Measurements from ENCODE around the gene WDR59.
"Not testable (repeated sequence)": the region's sequence is repeated elsewhere in the genome, so short reads cannot be mapped to it uniquely, and the experiment has no call there.

WDR59 gene

GRCh38 chr16:74922150-74923138 lies 62.5 kb downstream of the WDR59 start:
- no peak for DNase-seq
- TF ChIP-seq GATA1 (IDR thresholded peaks at IDR 0.05; ENCODE audit: low read depth, low read length) (no peak), POLR2A (IDR thresholded peaks at IDR 0.05; ENCODE audit: low read length) (no peak)

GRCh38 chr16:74921051-74921450 lies 63.9 kb downstream of the WDR59 start:
- no peak for TF ChIP-seq GATA1 (IDR thresholded peaks at IDR 0.05; ENCODE audit: low read depth, low read length)
- TF ChIP-seq POLR2A (IDR thresholded peaks at IDR 0.05; ENCODE audit: low read length): no peak
- no peak for DNase-seq

- DNase-seq: no peak
- TF ChIP-seq GATA1 (IDR thresholded peaks at IDR 0.05; ENCODE audit: low read depth, low read length) (no peak), POLR2A (IDR thresholded peaks at IDR 0.05; ENCODE audit: low read length) (no peak)
These were observed 75.3 kb downstream of the WDR59 start for GRCh38 chr16:74909665-74910064.

GRCh38 chr16:74908759-74909158 lies 76.2 kb downstream of the WDR59 start:
- DNase-seq: not testable (repeated sequence)

- DNase-seq: no peak
- no peak for TF ChIP-seq POLR2A (IDR thresholded peaks at IDR 0.05; ENCODE audit: low read length)
- TF ChIP-seq GATA1 (IDR thresholded peaks at IDR 0.05; ENCODE audit: low read depth, low read length): no peak
These were observed 80.8 kb downstream of the WDR59 start for GRCh38 chr16:74903901-74904678.

- DNase-seq: no peak
- no peak for TF ChIP-seq GATA1 (IDR thresholded peaks at IDR 0.05; ENCODE audit: low read depth, low read length)
- no peak for TF ChIP-seq POLR2A (IDR thresholded peaks at IDR 0.05; ENCODE audit: low read length)
These were observed 81.8 kb downstream of the WDR59 start for GRCh38 chr16:74903120-74903519.

GRCh38 chr16:74902161-74902560 lies 82.8 kb downstream of the WDR59 start:
- no peak for TF ChIP-seq GATA1 (IDR thresholded peaks at IDR 0.05; ENCODE audit: low read depth, low read length)
- no peak for TF ChIP-seq POLR2A (IDR thresholded peaks at IDR 0.05; ENCODE audit: low read length)
- no peak for DNase-seq

GRCh38 chr16:74901606-74902005 lies 83.3 kb downstream of the WDR59 start:
- no peak for TF ChIP-seq POLR2A (IDR thresholded peaks at IDR 0.05; ENCODE audit: low read length)
- no peak for DNase-seq

- no peak for DNase-seq
- no peak for TF ChIP-seq GATA1 (IDR thresholded peaks at IDR 0.05; ENCODE audit: low read depth, low read length)
- no peak for TF ChIP-seq POLR2A (IDR thresholded peaks at IDR 0.05; ENCODE audit: low read length)
These were observed 85.1 kb downstream of the WDR59 start for GRCh38 chr16:74899816-74900215.

GRCh38 chr16:74898659-74899058 lies 86.3 kb downstream of the WDR59 start:
- no peak for TF ChIP-seq GATA1 (IDR thresholded peaks at IDR 0.05; ENCODE audit: low read depth, low read length)
- TF ChIP-seq POLR2A (IDR thresholded peaks at IDR 0.05; ENCODE audit: low read length): no peak
- DNase-seq: no peak

GRCh38 chr16:74896389-74897370 lies 88.2 kb downstream of the WDR59 start:
- DNase-seq: peak; percentile 40 to 73
- no peak for TF ChIP-seq GATA1 (IDR thresholded peaks at IDR 0.05; ENCODE audit: low read depth, low read length)
- TF ChIP-seq POLR2A (IDR thresholded peaks at IDR 0.05; ENCODE audit: low read length): no peak

- TF ChIP-seq GATA1 (IDR thresholded peaks at IDR 0.05; ENCODE audit: low read depth, low read length) (no peak), POLR2A (IDR thresholded peaks at IDR 0.05; ENCODE audit: low read length) (no peak)
- no peak for DNase-seq
These were observed 91.4 kb downstream of the WDR59 start for GRCh38 chr16:74893541-74893940.
